AG09309 (cell line): ENCODE measurements around the gene GLRA1.
"Not testable (repeated sequence)": the region's sequence is repeated elsewhere in the genome, so short reads cannot be mapped to it uniquely, and the experiment has no call there.

Experiments
- DNase-seq: peaks from one replicate; pipeline ENCODE4 v3.0.0-alpha.2; 2010; ENCODE audit warnings: low read depth
- H3K4me3 ChIP-seq: 2 replicates; pipeline ENCODE4 v1.5.1; 2011; ENCODE audit warnings: mild to moderate bottlenecking, low read depth, low read length, moderate library complexity; ENCODE audit not compliant: control insufficient read depth
- TF ChIP-seq, protein P1 (sequence below): IDR thresholded peaks from 2 replicates; pipeline ENCODE4 v1.5.1; 2011; ENCODE audit warnings: mild to moderate bottlenecking, low read depth, low read length, inconsistent platforms; ENCODE audit not compliant: insufficient read depth, control insufficient read depth; ENCODE audit errors: missing control alignments

GLRA1 gene

DNA sequence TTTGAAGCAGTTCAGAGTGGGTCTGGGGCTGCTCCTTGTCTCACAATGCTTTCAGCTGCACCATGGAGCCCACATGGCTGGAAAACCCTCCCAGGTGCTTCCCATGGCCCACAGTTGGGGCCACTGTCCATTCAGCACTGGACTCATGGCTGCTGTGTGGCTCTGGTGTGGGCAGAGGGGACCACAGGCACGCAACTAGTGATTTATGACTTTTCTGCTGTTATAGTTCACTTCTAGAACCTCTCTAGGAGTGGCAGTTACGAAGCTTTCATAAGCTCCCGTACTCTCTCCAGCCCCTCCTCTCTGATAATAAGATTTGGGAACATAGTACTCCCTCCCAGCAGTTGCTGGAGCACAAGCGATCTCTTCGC lies 29.0 kb downstream of the GLRA1 start:
- TF ChIP-seq, protein P1, sequence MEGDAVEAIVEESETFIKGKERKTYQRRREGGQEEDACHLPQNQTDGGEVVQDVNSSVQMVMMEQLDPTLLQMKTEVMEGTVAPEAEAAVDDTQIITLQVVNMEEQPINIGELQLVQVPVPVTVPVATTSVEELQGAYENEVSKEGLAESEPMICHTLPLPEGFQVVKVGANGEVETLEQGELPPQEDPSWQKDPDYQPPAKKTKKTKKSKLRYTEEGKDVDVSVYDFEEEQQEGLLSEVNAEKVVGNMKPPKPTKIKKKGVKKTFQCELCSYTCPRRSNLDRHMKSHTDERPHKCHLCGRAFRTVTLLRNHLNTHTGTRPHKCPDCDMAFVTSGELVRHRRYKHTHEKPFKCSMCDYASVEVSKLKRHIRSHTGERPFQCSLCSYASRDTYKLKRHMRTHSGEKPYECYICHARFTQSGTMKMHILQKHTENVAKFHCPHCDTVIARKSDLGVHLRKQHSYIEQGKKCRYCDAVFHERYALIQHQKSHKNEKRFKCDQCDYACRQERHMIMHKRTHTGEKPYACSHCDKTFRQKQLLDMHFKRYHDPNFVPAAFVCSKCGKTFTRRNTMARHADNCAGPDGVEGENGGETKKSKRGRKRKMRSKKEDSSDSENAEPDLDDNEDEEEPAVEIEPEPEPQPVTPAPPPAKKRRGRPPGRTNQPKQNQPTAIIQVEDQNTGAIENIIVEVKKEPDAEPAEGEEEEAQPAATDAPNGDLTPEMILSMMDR = no peak
- DNase-seq = no peak
- no peak overlapping the region for H3K4me3 ChIP-seq

DNA sequence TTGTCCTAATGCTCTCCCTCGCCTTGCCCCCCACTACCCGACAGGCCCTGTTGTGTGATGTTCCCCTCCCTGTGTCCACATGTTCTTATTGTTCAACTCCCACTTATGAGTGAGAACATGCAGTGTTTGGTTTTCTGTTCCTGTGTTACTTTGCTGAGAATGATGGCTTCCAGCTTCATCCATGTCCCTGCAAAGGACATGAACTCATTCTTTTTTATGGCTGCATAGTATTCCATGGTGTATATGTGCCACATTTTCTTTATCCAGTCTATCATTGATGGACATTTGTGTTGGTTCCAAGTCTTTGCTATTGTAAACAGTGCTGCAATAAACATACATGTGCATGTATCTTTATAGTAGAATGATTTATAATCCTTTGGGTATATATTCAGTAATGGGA lies 31.2 kb downstream of the GLRA1 start:
- DNase-seq, H3K4me3 ChIP-seq: not testable (repeated sequence)

DNA sequence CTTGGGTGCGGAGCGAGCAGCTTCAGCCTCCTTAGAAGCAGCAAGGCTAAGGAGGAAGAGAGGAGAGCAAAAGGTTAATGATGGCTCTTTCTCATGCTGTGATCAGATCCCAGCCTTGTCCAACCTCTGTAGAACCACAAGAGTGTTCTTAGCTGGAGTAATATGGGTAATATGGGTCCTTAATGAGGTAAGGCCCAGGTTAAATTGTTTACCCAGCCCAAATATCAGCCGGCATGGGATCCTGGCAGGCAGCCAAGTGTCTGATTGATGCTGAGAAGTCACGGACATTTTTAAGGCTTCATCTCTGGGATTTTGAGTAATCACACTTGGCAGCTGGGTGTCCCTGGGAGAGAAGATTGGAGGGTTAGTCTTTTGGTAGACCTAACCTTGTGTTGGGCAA lies 32.3 kb downstream of the GLRA1 start:
- H3K4me3 ChIP-seq = no peak overlapping the region
- DNase-seq = no peak
- TF ChIP-seq, protein P1 = no peak

DNA sequence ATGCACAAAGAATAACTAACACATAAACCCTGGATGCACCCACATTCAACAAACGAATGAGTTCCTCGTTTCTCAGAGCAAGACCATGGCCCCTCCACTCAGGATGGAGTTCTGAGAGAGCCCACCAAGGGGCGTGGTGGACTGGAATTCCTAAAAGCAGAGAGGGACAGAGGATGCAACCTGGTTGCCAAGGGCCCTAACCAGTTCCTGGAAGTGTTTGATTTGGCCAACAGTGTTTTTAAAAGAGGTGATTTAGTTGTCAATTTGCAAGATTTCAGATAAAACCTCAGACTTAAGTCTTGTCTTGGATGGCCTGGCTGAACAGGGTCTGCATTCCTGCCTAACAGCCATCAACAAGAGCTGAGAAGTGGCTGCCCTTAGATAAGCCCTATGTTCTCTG lies 34.4 kb downstream of the GLRA1 start:
- TF ChIP-seq, protein P1 = no peak
- H3K4me3 ChIP-seq = no peak overlapping the region
- DNase-seq = no peak

DNA sequence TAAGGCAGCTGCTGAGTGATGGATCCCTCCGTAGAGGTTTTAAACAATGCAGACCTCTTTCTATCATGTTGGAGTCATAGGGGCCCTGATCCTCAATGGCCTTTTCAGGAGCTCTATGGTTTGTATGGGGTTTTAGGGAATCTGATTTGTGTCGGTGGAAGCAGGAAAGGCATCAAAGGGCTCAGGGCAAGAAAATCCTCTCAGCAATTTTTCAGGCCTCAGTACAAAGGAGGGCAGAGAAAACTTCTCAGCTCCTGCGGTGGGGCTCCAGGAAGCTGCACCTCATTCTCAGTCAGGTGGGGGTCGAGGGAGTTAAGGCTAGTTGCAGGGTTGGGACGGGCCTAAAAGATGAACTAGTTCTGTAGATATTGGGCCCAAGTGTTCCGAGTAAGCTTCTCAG lies 35.0 kb downstream of the GLRA1 start:
- H3K4me3 ChIP-seq = no peak overlapping the region
- no peak for DNase-seq
- TF ChIP-seq, protein P1 = no peak

DNA sequence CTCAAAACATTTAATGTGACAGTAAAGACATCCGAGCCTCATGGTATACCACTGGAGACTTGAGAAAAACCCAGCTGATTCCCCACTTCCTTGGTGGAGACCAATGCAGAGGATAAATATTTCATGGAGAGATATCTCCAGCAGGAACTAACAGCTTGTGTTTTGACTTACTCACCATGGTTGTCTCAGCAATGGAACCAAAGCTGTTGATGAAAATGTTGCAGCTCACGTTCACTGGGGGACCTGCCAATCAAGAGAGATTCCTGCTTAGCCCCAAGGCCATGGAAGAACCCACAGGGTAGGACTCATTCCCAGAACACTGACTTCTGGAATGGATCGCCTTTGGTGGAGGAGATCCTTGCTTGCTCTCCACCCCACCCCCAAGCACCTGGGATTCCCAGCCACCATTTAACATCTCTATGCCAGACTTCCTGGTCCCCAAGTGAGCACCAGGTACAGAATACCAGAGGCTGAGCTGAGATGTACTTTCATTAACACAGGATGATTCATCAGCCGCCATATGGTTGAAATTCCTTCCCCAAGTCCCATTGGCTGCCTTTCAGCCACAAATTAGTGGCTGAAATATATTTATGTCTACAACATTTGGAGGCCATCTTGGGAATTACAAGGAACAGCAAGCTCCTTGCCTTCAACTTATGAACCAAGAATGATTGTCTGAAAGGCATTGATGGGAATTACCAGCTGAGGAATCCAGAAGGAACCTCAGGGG lies 37.9 kb downstream of the GLRA1 start:
- H3K4me3 ChIP-seq = no peak overlapping the region
- DNase-seq = no peak
- TF ChIP-seq, protein P1 = no peak

DNA sequence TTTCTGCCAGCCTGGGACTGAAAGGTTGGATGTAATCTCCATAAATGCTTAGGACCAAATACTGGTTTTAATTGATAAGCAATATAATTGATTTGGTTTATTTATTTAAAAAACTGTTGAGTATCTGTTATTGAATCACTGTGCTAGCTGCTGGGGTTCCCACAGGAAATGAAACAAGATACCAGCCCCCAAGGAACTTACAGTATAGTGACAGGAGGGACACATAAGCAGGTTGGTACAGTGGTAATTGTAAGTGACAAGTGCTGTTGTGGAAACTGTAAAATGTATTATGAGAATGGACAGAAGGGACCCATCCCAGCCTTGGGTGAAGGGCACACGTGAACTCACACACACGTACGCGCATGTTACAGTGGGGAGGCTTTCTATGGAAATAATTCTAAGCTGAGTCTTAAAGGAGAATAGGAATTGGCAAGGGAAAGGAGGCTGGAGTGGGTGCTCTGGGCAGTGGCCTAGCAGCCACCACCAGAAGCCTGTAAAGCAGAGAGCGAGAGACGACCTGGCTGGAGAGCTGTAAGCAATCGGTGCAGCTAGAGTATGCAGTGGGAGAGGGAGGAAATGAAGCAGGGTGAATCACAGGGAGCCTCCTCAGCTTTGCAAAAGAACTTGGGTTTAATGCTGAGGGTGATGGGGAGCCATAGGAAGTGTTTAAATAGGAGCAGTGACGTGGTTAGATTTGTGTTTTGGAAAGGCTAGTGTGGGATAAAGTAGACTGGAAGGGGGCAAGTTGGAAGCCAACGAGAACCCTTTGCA lies 39.3 kb downstream of the GLRA1 start:
- no peak for DNase-seq
- no peak overlapping the region for H3K4me3 ChIP-seq
- TF ChIP-seq, protein P1 = no peak
